Eye (tissue), 1 donor: ENCODE measurements around the gene SCGB3A2.
A peak's percentile ranks its signal among the peaks of the same experiment; 100 is the strongest.
"Not testable (repeated sequence)": the region's sequence is repeated elsewhere in the genome, so short reads cannot be mapped to it uniquely, and the experiment has no call there.

Source experiments
- DNase-seq: peaks from one replicate; pipeline ENCODE4 v3.0.0-alpha.2; 2015

SCGB3A2 gene

GRCh38 chr5:147863454-147864158 lies 14.9 kb upstream of the SCGB3A2 start:
- DNase-seq, result no peak

- DNase-seq, result no peak
Observed at GRCh38 chr5:147869112-147869511, 9.4 kb upstream of the SCGB3A2 start.

DNA sequence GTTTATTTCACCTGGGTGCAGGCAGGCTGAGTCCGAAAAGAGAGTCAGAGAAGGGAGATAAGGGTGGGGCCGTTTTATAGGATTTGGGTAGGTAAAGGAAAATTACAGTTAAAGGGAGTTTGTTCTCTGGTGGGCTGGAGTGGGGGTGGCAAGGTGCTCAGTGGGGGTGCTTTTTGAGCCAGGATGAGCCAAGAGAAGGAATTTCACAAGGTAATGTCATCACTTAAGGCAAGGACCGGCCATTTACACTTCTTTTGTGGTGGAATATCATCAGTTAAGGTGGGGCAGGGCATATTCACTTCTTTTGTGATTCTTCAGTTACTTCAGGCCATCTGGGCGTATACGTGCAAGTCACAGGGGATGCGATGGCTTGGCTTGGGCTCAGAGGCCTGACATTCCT lies 8.6 kb upstream of the SCGB3A2 start:
- DNase-seq, result not testable (repeated sequence)

DNA sequence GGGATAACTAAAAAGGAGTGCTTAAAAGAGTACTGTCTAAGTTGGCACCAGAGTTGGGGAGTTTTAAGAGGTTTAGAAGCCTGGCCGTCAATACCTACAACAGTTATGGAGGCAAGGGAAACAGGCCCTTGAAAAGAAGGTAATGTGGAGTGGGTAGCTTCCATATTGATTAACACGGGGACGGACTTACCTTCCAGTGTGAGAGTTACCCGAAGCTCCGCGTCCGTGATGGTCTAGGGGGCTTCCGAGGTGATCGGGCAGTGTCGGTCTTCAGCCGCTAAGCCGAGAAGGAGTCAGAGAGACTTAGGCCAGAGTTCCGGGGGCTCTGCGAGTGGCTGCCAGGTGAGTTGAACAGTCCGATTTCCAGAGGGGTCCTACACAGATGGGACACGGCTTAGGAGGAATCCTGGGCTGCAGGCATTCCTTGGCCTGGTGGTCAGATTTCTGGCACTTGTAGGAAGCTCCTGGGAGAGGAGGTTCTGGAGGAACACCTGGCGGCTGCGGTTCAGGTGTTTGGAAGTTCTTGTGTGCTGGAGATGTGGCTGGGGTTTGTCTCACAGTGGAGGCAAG lies 6.4 kb upstream of the SCGB3A2 start:
- not testable (repeated sequence) for DNase-seq

- DNase-seq, result not testable (repeated sequence)
Observed at GRCh38 chr5:147872744-147873435, 5.6 kb upstream of the SCGB3A2 start.

DNA sequence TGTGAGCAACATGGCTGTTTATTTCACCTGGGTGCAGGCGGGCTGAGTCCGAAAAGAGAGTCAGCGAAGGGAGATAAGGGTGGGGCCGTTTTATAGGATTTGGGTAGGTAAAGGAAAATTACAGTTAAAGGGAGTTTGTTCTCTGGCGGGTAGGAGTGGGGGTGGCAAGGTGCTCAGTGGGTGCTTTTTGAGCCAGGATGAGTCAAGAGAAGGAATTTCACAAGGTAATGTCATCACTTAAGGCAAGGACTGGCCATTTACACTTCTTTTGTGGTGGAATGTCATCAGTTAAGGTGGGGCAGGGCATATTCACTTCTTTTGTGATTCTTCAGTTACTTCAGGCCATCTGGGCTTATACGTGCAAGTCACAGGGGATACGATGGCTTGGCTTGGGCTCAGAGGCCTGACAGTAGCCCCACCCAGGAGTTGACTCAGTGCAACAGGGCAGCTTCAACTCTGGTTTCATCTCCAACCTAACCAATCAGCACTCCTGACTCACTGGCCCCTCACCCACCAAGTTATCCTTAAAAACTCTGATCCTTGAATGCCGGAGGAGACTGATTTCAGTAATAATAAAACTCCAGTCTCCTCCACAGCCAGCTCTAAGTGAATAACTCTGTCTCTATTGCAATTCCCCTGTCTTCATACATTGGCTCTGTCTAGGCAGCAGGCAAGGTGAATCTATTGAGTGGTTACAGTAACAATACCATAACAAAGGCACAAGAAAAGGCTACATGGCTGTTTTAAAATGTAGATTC lies 4.2 kb upstream of the SCGB3A2 start:
- not testable (repeated sequence) for DNase-seq

- DNase-seq, result no peak
Observed at GRCh38 chr5:147874910-147875367, 3.6 kb upstream of the SCGB3A2 start.

- DNase-seq, result no peak
Observed at GRCh38 chr5:147876141-147876540, 2.4 kb upstream of the SCGB3A2 start.

- no peak for DNase-seq
Observed at GRCh38 chr5:147876626-147877025, 1.9 kb upstream of the SCGB3A2 start.

GRCh38 chr5:147879784-147880183 lies 1.3 kb downstream of the SCGB3A2 start:
- DNase-seq, result no peak

- no peak for DNase-seq
Observed at GRCh38 chr5:147880487-147880886, 2.0 kb downstream of the SCGB3A2 start.

- DNase-seq, result no peak
Observed at GRCh38 chr5:147882586-147883313, 4.2 kb downstream of the SCGB3A2 start.

- DNase-seq, result peak; percentile 30
Observed at GRCh38 chr5:147887026-147887627, 8.6 kb downstream of the SCGB3A2 start.

DNA sequence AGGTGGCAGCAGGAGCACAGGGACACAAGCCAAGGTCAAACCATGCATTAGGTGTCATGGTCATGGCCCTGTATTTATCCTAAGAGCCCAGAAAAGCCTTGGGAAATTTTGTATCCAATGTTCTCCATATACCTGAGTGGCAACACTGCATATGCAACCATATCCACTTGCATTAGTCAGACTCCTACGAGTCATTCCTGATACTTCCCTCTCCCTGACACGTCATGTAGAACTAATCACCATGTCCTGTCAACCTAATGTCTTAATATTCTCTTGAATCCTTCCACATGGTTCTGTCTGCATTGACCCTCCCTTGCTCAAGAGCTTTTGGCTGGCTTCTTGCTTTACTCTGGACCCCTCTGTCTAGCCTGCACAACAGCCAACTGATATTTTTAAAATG lies 9.4 kb downstream of the SCGB3A2 start:
- no peak for DNase-seq

GRCh38 chr5:147892696-147893296 lies 14.3 kb downstream of the SCGB3A2 start:
- no peak for DNase-seq

- no peak for DNase-seq
Observed at GRCh38 chr5:147893820-147894219, 15.3 kb downstream of the SCGB3A2 start.

DNA sequence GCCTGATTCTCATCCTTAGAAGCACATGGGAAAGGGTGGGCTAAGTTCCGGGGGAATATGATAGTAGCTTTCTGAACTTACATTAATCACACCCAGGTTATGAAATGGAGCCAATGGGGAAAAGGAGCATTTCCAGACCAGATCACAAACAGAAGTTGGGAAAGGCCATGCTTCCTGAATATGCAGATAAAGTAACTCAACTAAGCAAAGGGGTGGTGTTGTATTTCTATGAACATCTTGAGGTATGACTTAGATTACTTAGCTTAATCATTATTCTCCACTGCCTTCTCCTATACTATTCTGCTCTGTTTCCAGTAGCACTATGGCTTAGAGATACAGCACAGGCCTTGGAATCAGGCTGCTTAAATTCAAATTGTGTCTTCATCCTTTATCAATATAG lies 17.4 kb downstream of the SCGB3A2 start:
- no peak for DNase-seq

DNA sequence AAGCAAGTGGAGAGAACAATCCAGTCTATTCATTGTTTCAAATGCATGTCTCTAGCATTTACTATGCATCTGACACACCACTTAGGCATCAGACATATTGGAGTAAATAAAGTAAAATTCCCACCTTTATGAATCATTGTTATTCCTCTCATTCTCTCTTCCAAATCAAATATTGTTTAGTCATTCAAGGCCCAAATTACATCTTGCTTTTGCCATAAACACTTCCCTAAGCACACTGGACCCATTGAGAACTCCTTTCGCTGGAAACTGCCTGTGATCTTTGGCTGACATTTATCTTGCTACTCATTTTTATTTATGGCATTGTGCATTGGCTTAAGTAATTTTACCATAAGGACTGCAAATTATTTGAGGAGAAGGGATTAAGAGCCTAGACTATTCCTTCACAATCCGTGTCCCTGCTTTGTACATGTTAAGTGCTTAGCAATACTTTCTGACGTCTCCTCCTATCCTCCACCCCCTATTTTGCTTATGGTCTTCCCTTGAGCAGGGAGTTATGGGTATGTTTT lies 20.4 kb downstream of the SCGB3A2 start:
- DNase-seq, result no peak

DNA sequence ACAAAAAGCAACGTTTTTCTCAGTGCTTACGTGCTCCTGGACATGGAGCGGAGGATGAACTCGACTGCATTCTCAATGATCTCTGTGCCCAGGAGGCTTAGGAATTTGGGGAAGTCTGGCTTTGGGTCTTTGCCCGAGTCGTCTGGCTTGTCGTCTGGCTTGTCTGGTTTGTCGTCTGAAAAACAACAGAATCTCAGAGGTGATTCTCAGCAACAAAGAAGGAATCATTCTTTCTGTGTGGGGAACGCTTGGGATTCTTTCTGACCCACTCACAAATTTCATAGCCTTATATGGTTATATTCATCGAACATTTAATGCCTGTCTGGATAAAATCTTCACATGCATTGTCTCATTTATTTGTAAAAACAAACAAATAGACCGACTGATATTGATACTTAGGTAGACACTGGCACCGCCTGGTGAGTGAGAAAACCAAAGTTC lies 23.1 kb downstream of the SCGB3A2 start:
- no peak for DNase-seq

GRCh38 chr5:147902609-147903115 lies 24.2 kb downstream of the SCGB3A2 start:
- no peak for DNase-seq

GRCh38 chr5:147904110-147904509 lies 25.6 kb downstream of the SCGB3A2 start:
- DNase-seq, result no peak
